NCI-H187 treated with DMSO at 0.1 percent for 48 hours (cell line): ENCODE data around the gene BIRC6.
"Not testable (repeated sequence)": the region's sequence is repeated elsewhere in the genome, so short reads cannot be mapped to it uniquely, and the experiment has no call there.

Experiments used
- DNase-seq: peaks from one replicate; lab custom pipeline; 2025; lab: John Stamatoyannopoulos, UW

Gene BIRC6, protein sequence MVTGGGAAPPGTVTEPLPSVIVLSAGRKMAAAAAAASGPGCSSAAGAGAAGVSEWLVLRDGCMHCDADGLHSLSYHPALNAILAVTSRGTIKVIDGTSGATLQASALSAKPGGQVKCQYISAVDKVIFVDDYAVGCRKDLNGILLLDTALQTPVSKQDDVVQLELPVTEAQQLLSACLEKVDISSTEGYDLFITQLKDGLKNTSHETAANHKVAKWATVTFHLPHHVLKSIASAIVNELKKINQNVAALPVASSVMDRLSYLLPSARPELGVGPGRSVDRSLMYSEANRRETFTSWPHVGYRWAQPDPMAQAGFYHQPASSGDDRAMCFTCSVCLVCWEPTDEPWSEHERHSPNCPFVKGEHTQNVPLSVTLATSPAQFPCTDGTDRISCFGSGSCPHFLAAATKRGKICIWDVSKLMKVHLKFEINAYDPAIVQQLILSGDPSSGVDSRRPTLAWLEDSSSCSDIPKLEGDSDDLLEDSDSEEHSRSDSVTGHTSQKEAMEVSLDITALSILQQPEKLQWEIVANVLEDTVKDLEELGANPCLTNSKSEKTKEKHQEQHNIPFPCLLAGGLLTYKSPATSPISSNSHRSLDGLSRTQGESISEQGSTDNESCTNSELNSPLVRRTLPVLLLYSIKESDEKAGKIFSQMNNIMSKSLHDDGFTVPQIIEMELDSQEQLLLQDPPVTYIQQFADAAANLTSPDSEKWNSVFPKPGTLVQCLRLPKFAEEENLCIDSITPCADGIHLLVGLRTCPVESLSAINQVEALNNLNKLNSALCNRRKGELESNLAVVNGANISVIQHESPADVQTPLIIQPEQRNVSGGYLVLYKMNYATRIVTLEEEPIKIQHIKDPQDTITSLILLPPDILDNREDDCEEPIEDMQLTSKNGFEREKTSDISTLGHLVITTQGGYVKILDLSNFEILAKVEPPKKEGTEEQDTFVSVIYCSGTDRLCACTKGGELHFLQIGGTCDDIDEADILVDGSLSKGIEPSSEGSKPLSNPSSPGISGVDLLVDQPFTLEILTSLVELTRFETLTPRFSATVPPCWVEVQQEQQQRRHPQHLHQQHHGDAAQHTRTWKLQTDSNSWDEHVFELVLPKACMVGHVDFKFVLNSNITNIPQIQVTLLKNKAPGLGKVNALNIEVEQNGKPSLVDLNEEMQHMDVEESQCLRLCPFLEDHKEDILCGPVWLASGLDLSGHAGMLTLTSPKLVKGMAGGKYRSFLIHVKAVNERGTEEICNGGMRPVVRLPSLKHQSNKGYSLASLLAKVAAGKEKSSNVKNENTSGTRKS (N-terminal part only)

DNA sequence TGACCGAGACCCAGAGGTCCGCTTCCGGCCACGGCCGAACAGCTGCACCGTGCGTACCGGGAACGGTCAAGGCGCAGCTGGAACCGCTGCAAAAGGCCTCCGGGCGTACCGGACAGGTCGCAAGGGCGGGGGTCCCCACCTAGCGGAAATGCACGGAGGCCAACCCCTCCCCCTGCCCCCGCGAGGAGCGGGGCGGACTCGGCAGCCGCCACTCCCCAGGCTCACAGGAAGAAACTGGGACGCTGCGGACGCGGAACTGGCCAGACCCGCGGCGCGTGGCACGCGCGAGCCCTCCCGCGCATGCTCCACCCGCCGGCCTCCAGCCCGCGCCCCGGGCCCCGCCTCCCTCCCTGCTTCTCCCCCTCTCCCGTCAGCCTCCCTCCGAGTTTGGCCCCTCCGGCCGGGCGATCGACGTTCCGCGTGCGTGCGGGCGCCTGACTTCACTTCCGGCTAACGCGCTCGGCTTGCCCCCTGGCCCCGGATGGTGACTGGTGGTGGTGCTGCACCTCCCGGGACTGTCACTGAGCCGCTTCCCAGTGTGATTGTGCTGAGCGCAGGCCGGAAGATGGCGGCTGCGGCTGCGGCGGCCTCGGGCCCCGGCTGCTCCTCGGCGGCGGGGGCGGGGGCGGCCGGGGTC is at the start of gene BIRC6:
Gene BIRC6 (plus strand): TSS at position 343 of the 637 bp plus-strand sequence. CDS start 139 bp downstream, at position 482.
- DNase-seq = peak; percentile 78

DNA sequence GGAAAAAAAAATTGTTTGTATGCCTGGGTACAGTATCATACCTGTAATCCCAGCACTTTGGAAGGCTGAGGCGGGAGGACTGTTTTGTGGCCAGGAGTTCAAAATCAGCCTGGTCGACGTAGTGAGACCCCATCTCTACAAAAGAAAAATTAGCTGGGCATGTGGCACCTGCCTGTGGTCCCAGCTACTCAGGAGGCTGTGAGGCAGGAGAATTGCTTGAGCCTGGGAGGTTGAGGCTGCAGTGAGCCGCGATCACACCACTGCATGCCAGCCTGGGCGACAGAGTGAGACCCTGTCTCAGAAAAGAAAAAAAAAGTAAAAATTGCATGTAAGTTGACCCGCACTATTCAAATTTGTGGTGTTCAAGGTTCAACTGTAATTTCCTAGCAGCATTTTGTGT is 46.2 kb upstream of the BIRC6 start:
- DNase-seq = no peak

DNA sequence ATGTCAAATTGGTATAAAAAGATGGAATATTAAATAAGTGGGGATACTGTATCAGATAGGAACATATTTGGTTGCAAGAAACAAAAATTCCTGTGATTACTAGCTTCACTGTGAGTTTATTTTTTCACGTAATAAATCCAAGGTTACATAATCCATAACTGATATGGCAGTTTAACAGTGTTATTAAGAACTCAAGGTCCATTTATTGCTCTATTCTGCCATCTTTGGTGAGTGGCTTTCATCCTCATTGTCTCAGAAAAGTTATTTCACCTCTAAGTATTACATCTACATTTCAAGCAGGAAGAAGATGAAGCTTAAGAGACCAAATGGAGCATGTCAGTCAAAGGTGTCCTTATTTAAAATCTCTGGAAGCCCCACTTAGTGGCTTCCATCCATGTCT is 41.9 kb upstream of the BIRC6 start:
- DNase-seq = no peak

DNA sequence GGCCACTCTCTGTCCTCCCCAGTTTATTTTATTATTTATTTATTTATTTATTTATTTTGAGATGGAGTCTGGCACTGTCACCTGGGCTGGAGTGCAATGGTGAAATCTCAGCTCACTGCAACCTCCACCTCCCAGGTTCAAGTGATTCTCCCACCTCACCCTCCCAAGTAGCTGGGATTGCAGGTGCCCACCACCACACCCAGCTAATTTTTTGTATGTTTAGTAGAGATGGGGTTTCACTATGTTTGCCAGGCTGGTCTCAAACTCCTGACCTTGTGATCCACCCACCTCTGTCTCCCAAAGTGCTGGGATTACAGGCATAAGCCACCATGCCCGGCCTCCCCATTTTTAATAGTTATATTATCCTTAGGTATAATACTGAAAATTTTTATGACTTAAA is 28.1 kb upstream of the BIRC6 start:
- DNase-seq = not testable (repeated sequence)

DNA sequence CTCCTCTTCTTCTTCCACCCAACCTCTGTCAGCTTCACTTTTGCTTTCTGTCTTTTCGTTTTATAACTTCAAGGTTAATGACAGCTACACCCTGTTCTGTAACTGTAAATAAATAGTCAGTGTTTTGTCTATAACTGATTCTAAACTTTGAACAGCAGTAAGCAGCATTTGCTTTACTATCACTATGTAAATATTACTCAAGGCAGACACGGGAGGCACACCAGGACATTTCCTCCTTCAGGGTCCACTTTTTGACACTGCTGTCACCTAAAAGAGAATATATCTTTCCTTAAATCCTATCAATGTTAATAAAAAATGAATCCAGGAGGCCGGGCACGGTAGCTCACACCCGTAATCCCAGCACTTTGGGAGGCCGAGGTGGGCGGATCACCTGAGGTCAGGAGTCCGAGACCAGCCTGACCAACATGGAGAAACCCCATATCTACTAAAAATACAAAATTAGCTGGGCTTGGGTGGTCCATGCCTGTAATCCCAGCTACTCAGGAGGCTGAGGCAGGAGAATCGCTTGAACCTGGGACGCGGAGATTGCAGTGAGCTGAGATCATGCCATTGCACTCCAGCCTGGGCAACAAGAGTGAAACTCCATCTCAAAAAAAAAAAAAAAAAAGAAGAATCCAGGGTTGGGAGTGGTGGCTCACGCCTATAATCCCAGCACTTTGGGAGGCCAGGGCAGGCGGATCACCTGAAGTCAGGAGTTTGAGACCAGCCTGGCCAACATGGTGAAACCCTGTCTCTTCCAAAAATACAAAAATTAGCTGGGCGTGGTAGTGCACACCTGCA is 27.4 kb upstream of the BIRC6 start:
- DNase-seq = not testable (repeated sequence)

DNA sequence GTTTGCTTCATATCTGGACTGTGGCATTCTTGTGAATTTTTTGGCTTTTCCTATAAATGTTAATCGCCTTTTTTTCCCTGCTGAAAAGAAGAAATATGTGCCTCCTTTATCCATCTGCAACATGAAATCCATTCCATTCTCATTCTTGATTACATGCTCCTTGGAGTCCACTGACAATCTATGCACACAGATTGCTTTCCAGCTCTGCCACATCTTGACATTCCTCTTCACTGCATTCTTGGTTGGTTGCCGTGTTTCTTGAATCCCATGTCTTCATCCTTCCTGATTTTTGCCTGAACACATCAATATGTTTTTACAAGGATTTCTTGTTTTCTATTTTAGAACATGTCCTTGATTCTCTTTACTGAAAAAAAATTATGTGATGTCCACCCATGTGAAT is 26.7 kb upstream of the BIRC6 start:
- DNase-seq = no peak

DNA sequence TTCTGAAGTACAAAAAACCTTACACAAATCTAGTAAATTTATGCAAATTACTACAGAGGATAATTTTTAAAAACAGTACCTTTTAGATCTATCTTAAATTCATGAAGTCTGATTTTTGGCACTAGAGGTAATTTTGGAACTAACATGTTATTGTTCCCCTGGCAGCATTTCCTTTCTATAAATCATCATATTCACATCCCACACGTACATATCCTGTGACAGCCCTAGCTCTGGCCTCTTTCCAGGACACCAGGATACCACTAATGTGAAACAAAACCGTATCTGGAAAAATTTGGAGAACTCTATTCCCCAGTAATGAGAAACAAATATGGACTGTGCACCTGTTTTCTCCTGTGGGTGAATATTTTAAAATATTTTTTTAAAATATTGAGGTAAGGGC is 14.0 kb upstream of the BIRC6 start:
- no peak for DNase-seq

DNA sequence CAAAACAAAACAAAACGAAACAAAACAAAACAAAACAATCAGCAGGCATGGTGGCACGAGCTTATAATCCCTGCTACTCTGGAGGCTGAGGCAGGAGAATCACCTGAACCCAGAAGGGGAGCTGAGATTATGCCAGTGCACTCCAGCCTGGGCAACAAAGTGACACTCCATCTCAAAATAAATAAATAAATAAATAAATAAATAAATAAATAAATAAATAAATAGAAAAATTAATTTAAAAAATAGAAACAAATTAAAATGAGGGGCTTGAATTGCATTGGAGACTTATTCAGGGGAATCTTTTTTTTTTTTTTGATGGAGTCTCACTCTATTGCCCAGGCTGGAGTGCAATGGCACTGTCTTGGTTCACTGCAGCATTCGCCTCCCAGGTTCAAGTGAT is 6.0 kb upstream of the BIRC6 start:
- DNase-seq = not testable (repeated sequence)

DNA sequence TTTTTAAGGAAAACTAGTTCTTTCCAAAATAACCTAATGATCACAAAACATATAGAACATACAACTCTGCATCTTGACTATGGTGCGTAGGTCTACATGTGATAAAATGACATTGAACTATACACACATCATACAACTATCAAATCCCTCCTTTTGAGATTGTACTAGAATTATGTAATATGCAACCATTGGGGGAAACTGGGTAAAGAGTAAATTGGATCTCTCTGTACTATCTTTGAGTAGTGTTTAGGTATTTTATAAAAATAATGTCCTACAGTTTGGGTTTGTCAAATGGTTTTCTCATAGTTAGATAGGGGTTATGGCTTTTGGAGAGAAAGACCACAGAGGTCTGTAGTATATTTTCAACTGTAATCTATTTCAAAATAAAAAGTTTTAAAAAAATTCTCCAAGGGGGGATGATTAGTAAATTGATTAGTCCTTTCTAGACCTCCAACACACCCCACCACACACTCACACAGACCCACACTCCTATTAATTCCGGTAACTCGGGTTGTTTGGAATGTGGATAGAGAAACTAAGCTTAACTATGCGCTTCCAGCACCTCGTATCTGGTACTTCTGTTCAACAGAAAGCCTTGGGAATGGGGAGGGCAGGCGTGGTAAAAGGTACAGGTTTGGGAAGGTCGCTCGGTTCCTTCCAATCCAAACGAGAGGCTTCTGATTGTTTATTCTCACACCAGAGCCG is 695 bp upstream of the BIRC6 start:
- no peak for DNase-seq

DNA sequence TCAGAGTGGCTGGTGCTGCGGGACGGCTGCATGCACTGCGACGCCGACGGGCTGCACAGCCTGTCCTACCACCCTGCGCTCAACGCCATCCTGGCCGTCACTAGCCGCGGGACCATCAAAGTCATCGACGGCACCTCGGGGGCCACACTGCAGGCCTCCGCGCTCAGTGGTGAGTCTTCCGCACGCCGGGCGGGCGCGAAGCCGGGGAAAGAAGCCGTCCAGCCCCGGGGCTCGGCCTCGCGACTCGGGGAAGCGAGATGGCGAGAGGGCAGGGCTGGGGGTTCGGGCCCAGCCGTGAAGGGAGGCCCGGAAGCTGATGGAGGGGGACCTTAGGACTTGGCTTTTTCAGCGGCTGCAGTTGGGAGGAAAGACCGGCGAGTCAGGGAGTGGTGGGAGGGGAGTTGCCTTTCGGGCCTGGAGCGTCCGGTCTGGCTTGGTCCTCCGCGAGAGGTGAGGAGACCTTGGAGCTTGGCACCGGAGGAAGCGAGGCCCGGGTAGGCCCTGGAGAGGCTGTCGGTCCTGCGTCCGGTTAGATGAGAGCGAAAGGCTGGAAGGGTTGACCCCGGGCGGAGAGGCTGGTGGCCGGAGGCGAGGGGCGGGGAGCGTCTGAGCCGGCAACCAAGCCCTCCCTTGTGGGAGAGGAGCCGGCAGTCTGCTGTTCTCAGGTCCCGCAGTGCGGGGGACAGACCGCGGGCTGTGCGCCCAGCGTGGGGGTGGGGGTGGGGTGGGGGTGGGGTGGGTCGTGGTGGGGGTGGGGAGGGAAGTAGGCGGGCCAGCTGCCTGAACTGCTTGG is 691 bp downstream of the BIRC6 start:
- no peak for DNase-seq

DNA sequence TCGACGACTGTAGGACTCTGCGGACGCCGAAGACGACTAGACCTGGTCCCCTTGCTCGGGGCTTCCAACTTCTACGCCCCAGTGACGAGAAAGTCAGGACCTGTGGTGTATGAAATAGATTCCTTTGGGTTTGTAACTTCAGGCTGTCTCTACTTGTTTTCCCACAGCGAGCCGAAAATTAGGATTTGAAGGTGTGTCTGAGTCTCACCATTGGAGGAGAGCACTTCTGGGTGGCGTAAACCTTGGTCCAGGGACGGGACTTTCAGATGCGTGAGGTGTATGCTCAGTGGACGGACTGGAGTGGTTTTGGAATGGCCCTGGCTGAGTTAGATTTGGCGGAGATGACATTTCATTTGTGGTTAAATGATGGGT is 1.3 kb downstream of the BIRC6 start:
- no peak for DNase-seq

DNA sequence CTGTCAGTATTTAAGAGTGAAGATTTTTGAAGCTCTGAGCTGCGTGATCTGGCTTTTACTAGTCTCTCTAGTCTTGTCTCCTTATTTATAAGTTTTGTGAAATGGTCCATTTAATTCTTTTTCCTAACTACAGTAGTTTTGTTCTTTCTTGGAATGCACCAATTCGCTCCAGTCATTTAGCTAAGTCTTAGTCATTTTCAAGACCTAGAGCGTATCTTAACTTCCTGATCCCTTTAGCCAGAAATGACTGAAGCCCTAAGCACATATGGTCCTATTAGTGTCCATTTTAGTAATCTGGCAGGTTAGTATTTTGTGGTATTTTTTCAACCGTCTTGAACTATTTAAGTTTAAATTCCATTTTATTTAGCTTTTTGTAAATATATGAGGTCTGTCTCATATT is 3.6 kb downstream of the BIRC6 start:
- no peak for DNase-seq

DNA sequence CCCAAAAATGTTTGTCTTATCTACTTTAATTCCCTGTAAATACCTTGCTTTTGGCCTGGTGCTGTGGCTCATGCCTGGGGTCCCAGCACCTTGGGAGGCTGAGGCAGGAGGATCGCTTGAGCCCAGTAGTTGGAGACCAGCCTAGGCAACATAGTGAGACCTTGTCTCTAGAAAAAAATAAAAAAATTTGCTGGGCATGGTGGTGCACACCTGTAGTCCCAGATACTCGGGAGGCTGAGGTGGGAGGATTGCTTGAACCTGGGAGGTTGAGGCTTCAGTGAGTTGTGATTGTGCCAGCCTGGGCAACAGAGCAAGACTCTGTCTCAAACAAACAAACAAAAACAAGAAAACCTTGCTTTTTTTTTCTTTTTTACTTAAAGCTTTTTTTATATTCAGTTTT is 6.2 kb downstream of the BIRC6 start:
- not testable (repeated sequence) for DNase-seq

DNA sequence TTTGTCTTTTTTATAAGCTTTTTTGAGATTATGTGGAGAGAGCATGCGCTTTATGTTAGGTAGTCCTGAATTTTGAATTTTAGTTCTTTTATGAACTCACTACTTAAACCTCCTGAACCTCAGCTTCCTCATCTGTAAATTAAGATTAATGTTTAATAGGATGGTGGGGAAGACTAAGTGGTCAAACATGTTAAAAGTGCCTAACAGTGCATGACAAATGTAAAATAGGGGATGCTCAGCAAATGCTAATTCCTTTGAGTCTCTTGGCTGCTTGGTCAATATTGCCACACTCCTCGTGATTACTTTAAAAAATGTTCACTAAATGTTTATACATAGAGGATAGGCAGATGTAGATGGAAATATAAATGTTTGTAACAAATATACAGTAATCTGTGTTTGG is 6.8 kb downstream of the BIRC6 start:
- DNase-seq = no peak

DNA sequence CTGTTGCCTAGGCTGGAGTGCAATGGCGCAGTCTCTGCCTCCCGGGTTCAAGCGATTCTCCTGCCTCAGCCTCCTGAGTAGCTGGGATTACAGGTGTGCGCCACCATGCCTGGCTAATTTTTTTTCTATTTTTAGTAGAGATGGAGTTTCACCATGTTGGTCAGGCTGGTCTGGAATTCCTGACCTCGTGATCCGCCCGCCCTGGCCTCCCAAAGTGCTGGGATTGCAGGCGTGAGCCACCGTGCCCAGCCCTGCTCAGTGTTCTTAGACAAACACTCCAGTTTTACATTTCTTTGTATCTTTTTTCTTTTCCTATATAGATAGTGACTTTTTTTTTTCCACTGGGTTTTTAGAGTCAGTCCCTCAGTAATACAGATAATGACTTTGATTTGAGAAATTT is 7.5 kb downstream of the BIRC6 start:
- DNase-seq = not testable (repeated sequence)

DNA sequence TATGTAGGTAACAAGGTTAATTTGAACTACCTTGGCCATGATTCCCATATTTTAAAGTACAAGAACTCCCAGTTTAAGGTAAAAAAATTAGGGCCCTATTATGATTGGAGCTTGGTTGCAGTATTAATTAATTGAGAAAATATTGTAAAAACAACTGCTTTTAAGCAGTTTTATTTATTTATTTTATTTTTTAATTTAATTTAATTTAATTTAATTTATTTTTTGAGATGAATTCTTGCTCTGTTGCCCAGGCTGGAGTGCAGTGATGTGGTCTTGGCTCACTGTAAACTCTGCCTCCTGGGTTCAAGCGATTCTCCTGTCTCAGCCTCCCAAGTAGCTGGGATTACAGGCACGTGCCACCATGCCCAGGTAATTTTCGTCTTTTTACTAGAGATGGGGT is 8.9 kb downstream of the BIRC6 start:
- DNase-seq = not testable (repeated sequence)

DNA sequence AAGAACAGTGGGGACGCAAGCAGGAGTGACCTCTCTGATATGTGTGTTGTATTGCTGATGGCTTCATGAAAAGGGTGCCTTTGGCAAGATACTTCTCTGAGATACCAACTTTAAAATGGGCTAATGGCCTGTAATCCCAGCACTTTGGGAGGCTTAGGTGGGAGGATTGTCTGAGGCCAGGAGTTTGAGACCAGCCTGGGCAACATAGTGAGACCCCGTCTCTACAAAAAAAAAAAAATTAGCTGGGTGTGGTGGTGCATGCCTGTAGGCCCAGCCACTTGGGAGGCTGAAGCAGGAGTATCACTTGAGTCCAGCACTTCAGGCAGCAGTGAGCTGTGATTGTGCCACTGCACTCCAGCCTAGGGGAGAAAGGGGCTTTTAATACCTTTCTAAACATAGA is 9.8 kb downstream of the BIRC6 start:
- no peak for DNase-seq

DNA sequence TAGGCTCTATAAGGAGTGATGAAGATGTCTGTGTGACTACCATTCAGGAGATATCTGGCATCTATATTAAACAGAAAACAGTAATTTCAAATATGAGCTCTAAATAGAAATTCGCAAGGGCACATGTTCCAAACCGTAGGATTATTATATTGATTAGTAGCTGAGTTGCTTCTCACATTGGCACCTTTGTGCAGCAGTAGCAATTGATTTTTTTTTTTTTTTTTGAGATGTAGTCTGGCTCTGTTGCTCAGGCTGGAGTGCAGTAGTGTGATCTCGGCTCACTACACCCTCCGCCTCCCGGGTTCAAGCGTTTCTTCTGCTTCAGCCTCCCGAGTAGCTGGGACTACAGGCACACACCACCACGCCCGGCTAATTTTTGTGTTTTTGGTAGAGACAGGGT is 12.4 kb downstream of the BIRC6 start:
- no peak for DNase-seq

DNA sequence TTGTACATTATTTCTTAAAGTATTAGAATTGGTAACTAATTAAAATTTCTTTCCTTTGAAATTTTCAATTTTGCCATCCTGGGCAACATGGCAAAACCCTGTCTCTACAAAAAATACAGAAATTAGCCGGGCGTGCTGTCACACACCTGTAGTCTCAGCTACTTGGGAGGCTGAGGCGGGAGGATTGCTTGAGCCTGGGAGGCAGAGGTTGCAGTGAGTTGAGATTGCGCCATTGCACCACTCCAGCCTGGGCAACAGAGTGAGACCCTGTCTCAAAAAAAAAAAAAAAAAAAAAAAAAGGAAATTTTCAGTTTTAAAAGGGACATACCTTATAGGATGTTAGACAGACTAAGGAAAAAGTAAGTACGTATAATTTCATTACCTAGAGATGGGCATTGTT is 14.1 kb downstream of the BIRC6 start:
- DNase-seq = not testable (repeated sequence)
